Mucosa of descending colon (tissue), 3 donors: ENCODE measurements around the gene DHDH. TPM values are rescaled to one million over a fixed set of nuclear protein-coding genes. Genes with fewer than 3 reads are reported as not detected.

ENCODE experiments used
- ATAC-seq: fragments of 200-7000 bp; cut with Tn5 transposase; one replicate; pipeline ENCODE4 v1.9.1; 2020; ENCODE audit warnings: mild to moderate bottlenecking, moderate library complexity
- DNase-seq, 3 donors: peaks; one replicate each; pipeline ENCODE4 v3.0.0-alpha.2; 2020
- H3K36me3 ChIP-seq: fragments of 200-600 bp; one replicate; pipeline ENCODE4 v1.8.0; 2021; ENCODE audit warnings: low read depth, mild to moderate bottlenecking
- H3K4me1 ChIP-seq: fragments of 200-600 bp; one replicate; pipeline ENCODE4 v1.8.0; 2021; ENCODE audit warnings: low read depth, mild to moderate bottlenecking
- H3K4me3 ChIP-seq: fragments of 200-600 bp; one replicate; pipeline ENCODE4 v1.8.0; 2021; ENCODE audit warnings: mild to moderate bottlenecking
- H3K9me3 ChIP-seq: fragments of 200-600 bp; one replicate; pipeline ENCODE4 v1.8.0; 2021; ENCODE audit warnings: mild to moderate bottlenecking
- CTCF ChIP-seq: fragments of 200-600 bp; IDR thresholded peaks from one replicate; pipeline ENCODE4 v1.8.0; 2022; ENCODE audit warnings: antibody characterized with exemption, mild to moderate bottlenecking
- intact Hi-C, 2 donors: fragments of 100-400 bp; cut with DNase I in 1 of 2; cut with micrococcal nuclease in 1 of 2; formaldehyde crosslinking; loops; one replicate each; pipeline versions ENCODE4 v1.11.0 to v1.11.1; 2022; cut with DNase I, micrococcal nuclease
- total RNA-seq, 3 donors: library from RNA; stranded (reverse); fragmentation: NEBNext Ultra II Directional in 2 of 3; extraction: Animal tissue kit (Norgen Biotek cat#: 25700) in 2 of 3; gene quantifications; one replicate each; pipeline versions ENCODE4 v1.2.1 to v1.2.4, GENCODE V29; 2021 to 2023
- donor health status: DM: no; HTN: no; CAD: no; lungs with moderate emphysema.
- donor health status: DM: no; HTN: no; CAD: no.
- donor health status: DM: no; HTN: yes; CAD: no.

The DHDH gene
- total RNA-seq, 3 donors from 2014 or later, result 0.52 TPM; not detected in 2

GRCh38 chr19:48943081-48943480 is 9.6 kb downstream of the DHDH start:
- no peak for TF ChIP-seq CTCF
- H3K36me3 ChIP-seq, result no peaks in the 10 kb centered on the region
- no peak for ATAC-seq
- intact Hi-C loops, result no loop called here
- no peak overlapping the region for H3K4me3 ChIP-seq
- no peak for DNase-seq
- peaks cover 9% of the 10 kb centered on the region for H3K9me3 ChIP-seq
- no peaks in the 10 kb centered on the region for H3K4me1 ChIP-seq

- Histone ChIP-seq H3K36me3 (no peaks in the 10 kb centered on the region), H3K9me3 (peaks cover 9% of the 10 kb centered on the region), H3K4me3 (no peak overlapping the region), H3K4me1 (no peaks in the 10 kb centered on the region)
- intact Hi-C loops, result no loop called here
- no peak for TF ChIP-seq CTCF
- no peak for DNase-seq
- ATAC-seq, result no peak
These were observed 11.9 kb downstream of the DHDH start for GRCh38 chr19:48945415-48945814.

- H3K4me1 ChIP-seq, result no peaks in the 10 kb centered on the region
- H3K36me3 ChIP-seq, result no peaks in the 10 kb centered on the region
- no peak for DNase-seq
- H3K4me3 ChIP-seq, result no peak overlapping the region
- no peak for TF ChIP-seq CTCF
- no peak for ATAC-seq
- peaks cover 7% of the 10 kb centered on the region for H3K9me3 ChIP-seq
- intact Hi-C loops, result no loop called here
These were observed 12.3 kb downstream of the DHDH start for GRCh38 chr19:48945817-48946216.

GRCh38 chr19:48946463-48947257 is 13.2 kb downstream of the DHDH start:
- intact Hi-C loops, result no loop called here
- H3K4me3 ChIP-seq, result no peak overlapping the region
- no peak for TF ChIP-seq CTCF
- no peaks in the 10 kb centered on the region for H3K4me1 ChIP-seq
- DNase-seq, result no peak
- peaks cover 5% of the 10 kb centered on the region for H3K9me3 ChIP-seq
- no peak for ATAC-seq
- no peaks in the 10 kb centered on the region for H3K36me3 ChIP-seq

- H3K9me3 ChIP-seq, result peaks cover 5% of the 10 kb centered on the region
- H3K36me3 ChIP-seq, result no peaks in the 10 kb centered on the region
- TF ChIP-seq CTCF, result no peak
- no peak overlapping the region for H3K4me3 ChIP-seq
- ATAC-seq (no peak), DNase-seq (no peak)
- no peaks in the 10 kb centered on the region for H3K4me1 ChIP-seq
- intact Hi-C loops, result no loop called here
These were observed 13.7 kb downstream of the DHDH start for GRCh38 chr19:48947258-48947542.

- Histone ChIP-seq H3K36me3 (no peaks in the 10 kb centered on the region), H3K4me1 (peaks cover 4% of the 10 kb centered on the region), H3K4me3 (no peak overlapping the region), H3K9me3 (peaks cover 5% of the 10 kb centered on the region)
- no peak for TF ChIP-seq CTCF
- ATAC-seq (no peak), DNase-seq (no peak)
- intact Hi-C loops, result no loop called here
These were observed 16.7 kb downstream of the DHDH start for GRCh38 chr19:48950159-48950558.
